Ectodermal cell (in vitro differentiated cells): ENCODE measurements around the gene FAM47B.

Source experiments
- H3K27ac ChIP-seq: 2 replicates; pipeline ENCODE4 v1.7.0; 2013; ENCODE audit warnings: mild to moderate bottlenecking, low read depth, low read length; ENCODE audit not compliant: insufficient read depth, poor library complexity, severe bottlenecking
- H3K27me3 ChIP-seq: 2 replicates; pipeline ENCODE4 v1.7.0; 2013; ENCODE audit warnings: mild to moderate bottlenecking, low read length; ENCODE audit not compliant: insufficient read depth, control insufficient read depth, poor library complexity, severe bottlenecking
- H3K36me3 ChIP-seq: one replicate; pipeline ENCODE4 v1.7.0; 2013; ENCODE audit warnings: low read length; ENCODE audit not compliant: control insufficient read depth, insufficient read depth
- H3K4me1 ChIP-seq: one replicate; pipeline ENCODE4 v1.7.0; 2013; ENCODE audit warnings: low read length; ENCODE audit not compliant: control insufficient read depth, insufficient read depth
- H3K4me3 ChIP-seq: 2 replicates; pipeline ENCODE4 v1.7.0; 2013; ENCODE audit warnings: low read depth, low read length, control low read depth; ENCODE audit not compliant: insufficient read depth
- H3K9me3 ChIP-seq: 2 replicates; pipeline ENCODE4 v1.7.0; 2013; ENCODE audit warnings: mild to moderate bottlenecking, low read length, moderate library complexity; ENCODE audit not compliant: control insufficient read depth
- WGBS, 2 experiments: methylation state at CpG; one replicate each; pipeline ENCODE4 v1.1.7; 2013; ENCODE audit warnings: missing lambda C conversion rate in 2 of 2; 5-methylcytosine and 5-hydroxymethylcytosine counted together

Gene FAM47B

DNA sequence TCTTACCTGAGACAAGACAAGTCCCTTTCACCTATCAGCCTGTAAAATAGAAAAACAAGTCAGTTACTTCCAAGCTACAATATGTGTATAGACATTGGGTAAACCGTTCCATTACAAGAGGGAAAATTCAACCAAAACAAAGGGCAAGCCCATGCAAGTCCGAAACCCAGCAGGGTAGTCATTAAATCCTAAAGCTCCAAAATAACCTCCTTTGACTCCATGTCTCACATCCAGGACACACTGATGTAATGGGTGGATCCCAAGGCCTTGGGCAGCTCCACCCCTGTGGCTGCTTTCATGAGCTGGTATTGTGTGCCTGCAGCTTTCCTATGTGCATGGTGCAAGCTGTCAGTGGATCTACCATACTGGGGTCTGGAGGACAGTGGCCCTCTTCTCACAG is 14.7 kb upstream of the FAM47B start:
- WGBS, 2 experiments = 71 to 86% methylated on average over 1 to 2 of the region's 2 CpGs
- H3K36me3 ChIP-seq = no peaks in the 10 kb centered on the region
- no peaks in the 10 kb centered on the region for H3K9me3 ChIP-seq
- no peaks in the 10 kb centered on the region for H3K4me1 ChIP-seq
- H3K27me3 ChIP-seq = no peaks in the 10 kb centered on the region
- no peak overlapping the region for H3K27ac ChIP-seq
- no peak overlapping the region for H3K4me3 ChIP-seq

DNA sequence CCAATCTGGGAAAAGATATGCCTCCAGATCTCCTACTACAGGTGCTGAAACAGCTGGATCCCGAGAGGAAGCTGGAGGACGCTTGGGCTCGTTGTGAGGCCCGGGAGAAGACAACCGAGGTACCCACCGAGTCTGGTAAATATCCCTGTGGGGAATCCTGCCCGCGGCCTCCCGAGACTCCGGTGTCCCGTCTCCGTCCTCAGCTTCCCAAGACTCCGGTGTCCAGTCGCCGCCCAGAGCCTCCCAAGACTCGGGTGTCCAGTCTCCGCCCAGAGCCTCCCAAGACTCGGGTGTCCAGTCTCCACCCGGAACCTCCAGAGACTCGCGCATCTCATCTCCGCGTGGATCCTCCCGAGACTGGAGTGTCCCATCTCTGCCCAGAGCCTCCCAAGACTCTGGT is 639 bp downstream of the FAM47B start:
- H3K27ac ChIP-seq = no peak overlapping the region
- H3K4me3 ChIP-seq = no peak overlapping the region
- no peaks in the 10 kb centered on the region for H3K9me3 ChIP-seq
- H3K27me3 ChIP-seq = no peaks in the 10 kb centered on the region
- 96% methylated on average over 24 of the region's 24 CpGs for WGBS, 2 experiments
- no peaks in the 10 kb centered on the region for H3K4me1 ChIP-seq
- no peaks in the 10 kb centered on the region for H3K36me3 ChIP-seq

DNA sequence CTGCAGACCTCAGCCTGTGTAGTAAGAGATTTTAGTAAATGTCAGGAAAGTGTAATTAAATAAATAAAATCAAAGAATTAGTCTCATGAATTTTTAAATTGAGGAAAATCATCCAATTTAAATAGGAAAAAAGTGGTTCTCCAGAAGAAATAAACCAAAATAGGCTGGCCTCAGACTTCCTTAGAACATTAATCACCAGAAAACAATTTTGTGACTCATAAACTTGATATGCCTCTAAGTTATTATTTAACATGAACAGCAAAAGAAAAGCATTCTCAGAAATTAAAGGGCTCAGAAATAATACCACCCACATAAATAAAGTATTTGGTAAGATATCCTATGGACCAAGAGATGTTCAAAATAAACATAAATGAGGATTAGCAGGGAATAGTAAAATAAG is 14.3 kb downstream of the FAM47B start:
- Histone ChIP-seq H3K27ac (no peak overlapping the region), H3K27me3 (no peaks in the 10 kb centered on the region), H3K9me3 (no peaks in the 10 kb centered on the region), H3K36me3 (no peaks in the 10 kb centered on the region), H3K4me1 (no peaks in the 10 kb centered on the region), H3K4me3 (no peak overlapping the region)

GRCh38 chrX:34961662-34962061 is 19.1 kb downstream of the FAM47B start:
- no peaks in the 10 kb centered on the region for H3K27me3 ChIP-seq
- H3K27ac ChIP-seq = no peak overlapping the region
- H3K36me3 ChIP-seq = no peaks in the 10 kb centered on the region
- H3K4me1 ChIP-seq = no peaks in the 10 kb centered on the region
- H3K9me3 ChIP-seq = no peaks in the 10 kb centered on the region
- no peak overlapping the region for H3K4me3 ChIP-seq

GRCh38 chrX:34972206-34972605 is 29.6 kb downstream of the FAM47B start:
- no peaks in the 10 kb centered on the region for H3K36me3 ChIP-seq
- H3K4me1 ChIP-seq = no peaks in the 10 kb centered on the region
- no peak overlapping the region for H3K27ac ChIP-seq
- no peaks in the 10 kb centered on the region for H3K9me3 ChIP-seq
- 87 to 90% methylated on average over 3 of the region's 3 CpGs for WGBS, 2 experiments
- no peaks in the 10 kb centered on the region for H3K27me3 ChIP-seq
- H3K4me3 ChIP-seq = no peak overlapping the region

GRCh38 chrX:34978171-34978570 is 35.6 kb downstream of the FAM47B start:
- no peak overlapping the region for H3K4me3 ChIP-seq
- no peak overlapping the region for H3K27ac ChIP-seq
- no peaks in the 10 kb centered on the region for H3K4me1 ChIP-seq
- no peaks in the 10 kb centered on the region for H3K27me3 ChIP-seq
- H3K9me3 ChIP-seq = no peaks in the 10 kb centered on the region
- no peaks in the 10 kb centered on the region for H3K36me3 ChIP-seq
- 95 to 98% methylated on average over 3 of the region's 3 CpGs for WGBS, 2 experiments

- no peaks in the 10 kb centered on the region for H3K4me1 ChIP-seq
- no peaks in the 10 kb centered on the region for H3K9me3 ChIP-seq
- H3K27ac ChIP-seq = no peak overlapping the region
- H3K4me3 ChIP-seq = no peak overlapping the region
- H3K36me3 ChIP-seq = no peaks in the 10 kb centered on the region
- H3K27me3 ChIP-seq = no peaks in the 10 kb centered on the region
- WGBS, 2 experiments = 86 to 100% methylated on average over 1 of the region's 1 CpG
Observed at GRCh38 chrX:34987646-34988045, 45.0 kb downstream of the FAM47B start.
